ENCODE data around the gene PEAK3. TPM values are rescaled to one million over a fixed set of nuclear protein-coding genes. Genes with fewer than 3 reads are reported as not detected.
A peak's percentile ranks its signal among the peaks of the same experiment; 100 is the strongest.

The PEAK3 gene
- total and polyA plus RNA-seq, 9 of the 15 experiments (the other 6 are each of a cell fraction or from before 2014, with no cell fraction given), result 0.07 to 0.40 TPM; not detected in 7

DNA sequence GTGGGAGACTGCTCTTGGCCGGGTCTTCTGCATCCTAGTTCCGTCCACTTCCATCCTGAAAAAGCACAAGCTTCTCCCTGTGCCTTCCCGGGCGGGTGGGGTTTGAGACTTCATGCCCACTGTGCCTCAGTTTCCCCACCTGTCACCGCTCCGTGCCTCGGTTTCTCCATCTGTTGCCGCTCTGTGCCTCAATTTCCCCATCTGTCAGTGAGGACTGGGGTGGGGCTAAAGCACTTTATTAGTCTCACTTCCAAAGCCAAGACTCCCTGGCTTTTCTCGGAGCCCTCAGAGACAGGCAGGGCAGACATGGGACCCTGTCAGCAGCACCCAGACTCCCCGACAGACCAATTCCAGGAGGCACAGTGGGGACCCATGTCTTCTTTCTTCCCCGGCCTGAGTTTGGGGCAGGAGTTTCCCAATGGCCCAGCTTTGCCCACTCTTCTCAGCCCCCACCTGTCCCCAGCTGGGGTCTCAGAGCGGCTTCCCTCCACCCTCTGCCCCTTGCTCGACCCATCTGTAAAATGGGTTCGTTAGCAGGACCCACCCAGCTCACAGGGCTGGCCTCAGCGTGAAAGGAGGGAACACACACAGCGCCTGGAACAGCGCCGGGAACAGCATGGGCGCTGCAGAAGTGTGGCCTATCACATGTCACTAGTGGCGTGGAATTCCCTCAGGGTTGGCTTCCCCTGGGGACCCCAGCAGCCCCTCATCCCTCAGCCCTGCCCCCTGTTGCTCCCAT is 4.6 kb upstream of the PEAK3 start (continued):
- TF ChIP-seq MYNN (IDR thresholded peaks at IDR 0.05), result no peak
- no peak for TF ChIP-seq MYNN (CRISPR knock-in tag; IDR thresholded peaks at IDR 0.05)
- no peak for TF ChIP-seq ZMIZ1 (IDR thresholded peaks at IDR 0.05; ENCODE audit: low read depth in 2 of 2, low read length in 2 of 2)
- 0 out of 4 replicates have a peak, but pooled peaks of 1 of the 2 experiments have one; percentile 7 for TF ChIP-seq RCOR1 (IDR thresholded peaks at IDR 0.05; ENCODE audit: borderline replicate concordance in 1 of 2, low read depth in 2 of 2, low read length in 2 of 2)
- TF ChIP-seq ZNF583 (CRISPR knock-in tag; IDR thresholded peaks at IDR 0.05), result no peak
- no peak for TF ChIP-seq ZNF507 (tag; conservative IDR thresholded peaks at IDR 0.05)
- TF ChIP-seq POLR2G (IDR thresholded peaks at IDR 0.05; ENCODE audit: low read depth, low read length), result 0 out of 2 replicates have a peak, but pooled peaks have one; percentile 25
- no peak for TF ChIP-seq ZNF695 (CRISPR knock-in tag; IDR thresholded peaks at IDR 0.05)
- no peak for TF ChIP-seq SMAD2 (IDR thresholded peaks at IDR 0.05; ENCODE audit: low read depth, low read length)
- TF ChIP-seq SREBF1 (IDR thresholded peaks at IDR 0.05; ENCODE audit: borderline replicate concordance, low read depth, low read length), result no peak
- TF ChIP-seq TAF1 (IDR thresholded peaks at IDR 0.05; ENCODE audit: control insufficient read depth, extremely low read depth, insufficient read depth, low read length, severe bottlenecking), result no peak
- no peak for TF ChIP-seq RHOXF2B (CRISPR knock-in tag; conservative IDR thresholded peaks at IDR 0.05)
- no peak for TF ChIP-seq SMARCC2 (IDR thresholded peaks at IDR 0.05; ENCODE audit: low read depth)
- TF ChIP-seq ZNF57 (CRISPR knock-in tag; IDR thresholded peaks at IDR 0.05), result no peak
- TF ChIP-seq POLR2B (IDR thresholded peaks at IDR 0.05; ENCODE audit: low read depth, partially characterized antibody), result no peak
- no peak for TF ChIP-seq POU5F1 (IDR thresholded peaks at IDR 0.05; ENCODE audit: borderline replicate concordance, low read depth, low read length, partially characterized antibody)
- no peak for TF ChIP-seq DDX20 (tag; IDR thresholded peaks at IDR 0.05; ENCODE audit: low read depth)
- no peak for TF ChIP-seq ZNF764 (CRISPR knock-in tag; IDR thresholded peaks at IDR 0.05; ENCODE audit: low read depth)
- no peak for TF ChIP-seq SAP30 (IDR thresholded peaks at IDR 0.05; ENCODE audit: borderline replicate concordance, insufficient read depth, low read depth, low read length, poor library complexity, severe bottlenecking)
- 0 out of 2 replicates have a peak, but pooled peaks have one; percentile 8 for TF ChIP-seq ADNP (tag; IDR thresholded peaks at IDR 0.05)
- TF ChIP-seq SMAD3 (CRISPR knock-in tag; conservative IDR thresholded peaks at IDR 0.05), result no peak
- no peak for TF ChIP-seq ZBTB9 (CRISPR knock-in tag; IDR thresholded peaks at IDR 0.05)
- TF ChIP-seq ELF1 (tag; IDR thresholded peaks at IDR 0.05), result no peak
- no peak for TF ChIP-seq TCF3 (CRISPR knock-in tag; IDR thresholded peaks at IDR 0.05)
- no peak for TF ChIP-seq MTF1 (CRISPR knock-in tag; IDR thresholded peaks at IDR 0.05; ENCODE audit: borderline replicate concordance)
